Epidermal melanocyte (primary cell): Measurements from ENCODE around the gene GRIK4.

Source experiments
- DNase-seq: peaks from one replicate; pipeline ENCODE4 v3.0.0; 2011; ENCODE audit warnings: low spot score; ENCODE audit not compliant: insufficient read length

Gene GRIK4

GRCh38 chr11:121033635-121034034 lies 522.1 kb downstream of the GRIK4 start:
- no peak for DNase-seq

DNA sequence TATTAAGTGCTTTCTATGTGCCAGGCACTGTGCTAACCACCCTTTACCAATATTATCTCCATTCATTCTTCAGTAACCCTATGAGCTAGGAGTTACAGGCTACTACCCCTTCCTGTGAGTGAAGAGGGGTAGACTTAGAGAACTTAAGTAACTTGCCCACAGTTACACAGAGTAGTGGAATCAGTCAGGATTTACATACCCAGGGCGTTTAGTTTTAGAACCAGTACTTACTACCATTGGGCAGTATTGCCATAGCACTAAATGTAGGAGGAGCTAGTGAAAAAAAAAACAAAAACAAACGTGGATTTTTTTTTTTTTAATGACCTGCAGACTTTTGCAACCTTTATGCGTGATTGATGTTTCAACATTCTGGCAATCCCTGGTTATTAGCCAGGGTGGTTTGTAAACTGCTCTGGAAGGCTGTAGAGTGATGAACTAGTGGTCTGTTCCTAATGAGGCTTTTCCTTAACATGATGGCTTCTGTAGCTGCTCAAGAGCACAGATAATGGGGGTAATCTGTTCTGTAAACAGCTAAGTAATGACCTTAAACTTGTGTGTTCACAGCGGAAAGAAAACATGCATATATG lies 523.7 kb downstream of the GRIK4 start:
- DNase-seq = no peak

DNA sequence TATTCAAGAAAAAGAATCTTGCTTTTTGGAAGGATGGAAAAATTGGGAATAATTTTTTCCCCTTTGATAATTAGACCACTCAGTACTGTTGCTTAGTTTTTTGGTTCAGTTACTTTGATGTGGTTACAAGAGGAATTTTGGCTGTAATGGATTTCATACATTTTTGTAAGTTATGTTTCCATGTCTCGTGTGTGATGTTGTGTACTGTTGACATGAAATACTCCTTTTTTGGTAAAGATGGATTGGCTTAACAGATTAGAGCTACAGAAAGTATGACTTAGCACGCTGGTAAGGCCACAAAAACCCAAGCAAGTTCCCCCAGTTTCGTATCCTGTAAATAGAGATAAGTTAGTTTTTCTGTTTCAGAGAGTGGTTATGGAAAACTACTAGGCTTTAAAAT lies 524.2 kb downstream of the GRIK4 start:
- no peak for DNase-seq

DNA sequence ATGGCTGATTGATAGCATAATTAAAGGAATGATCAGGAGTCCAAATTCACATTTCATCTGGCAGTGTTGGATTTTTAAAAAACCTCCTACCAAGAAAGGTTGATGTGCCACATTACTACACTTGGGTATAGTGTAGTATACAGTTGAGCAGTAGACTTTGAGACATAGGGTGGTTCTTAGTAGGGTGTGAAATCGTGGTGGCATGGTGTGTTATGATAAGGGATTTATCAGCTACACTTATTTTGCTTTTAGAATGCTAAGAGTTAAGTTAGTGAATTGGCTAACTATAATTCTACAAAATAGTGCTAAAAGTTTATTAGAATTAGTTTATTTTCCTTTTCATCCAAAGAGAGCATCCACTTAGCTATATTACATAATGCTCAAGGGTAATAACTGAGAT lies 525.5 kb downstream of the GRIK4 start:
- DNase-seq = no peak
